GM11168 (cell line): Measurements from ENCODE around the gene BCL2L11.

Experiments
- in situ Hi-C: fragments of 300-500 bp; cut with MboI; formaldehyde crosslinking; loops from one replicate; pipeline ENCODE4 v1.12.0; 2022; ENCODE audit warnings: low sequenced_read_pairs; ENCODE audit not compliant: unreplicated experiment

BCL2L11 gene

GRCh38 chr2:111213877-111214276 is 93.2 kb downstream of the BCL2L11 start:
- in situ Hi-C loops = no loop called here

- in situ Hi-C loops = no loop called here
These were observed 96.3 kb downstream of the BCL2L11 start for GRCh38 chr2:111216811-111217652.
